Measurements from ENCODE around the gene DNASE1L3.

DNASE1L3 gene

GRCh38 chr3:58169371-58169770 lies 41.4 kb downstream of the DNASE1L3 start:
- TF ChIP-seq CTCF (IDR thresholded peaks at IDR 0.05; ENCODE audit: insufficient read depth, low read length, poor library complexity, severe bottlenecking), result no peak
- no peak for DNase-seq (ENCODE audit: extremely low read depth, insufficient read length)
- no peak overlapping the region for H3K4me3 ChIP-seq (replicated peaks; ENCODE audit: low read depth, low read length)
- H3K36me3 ChIP-seq (ENCODE audit: control insufficient read depth, insufficient read depth, low read length), result no peaks in the 10 kb centered on the region
- no peaks in the 10 kb centered on the region for H3K27me3 ChIP-seq (replicated peaks; ENCODE audit: control insufficient read depth, insufficient read depth, low read length)

- TF ChIP-seq CTCF (IDR thresholded peaks at IDR 0.05; ENCODE audit: insufficient read depth, low read length, poor library complexity, severe bottlenecking), result no peak
- Histone ChIP-seq H3K4me3 (replicated peaks; ENCODE audit: low read depth, low read length) (no peak overlapping the region), H3K36me3 (ENCODE audit: control insufficient read depth, insufficient read depth, low read length) (no peaks in the 10 kb centered on the region), H3K27me3 (replicated peaks; ENCODE audit: control insufficient read depth, insufficient read depth, low read length) (no peaks in the 10 kb centered on the region)
- DNase-seq (ENCODE audit: extremely low read depth, insufficient read length), result no peak
These were observed 42.3 kb downstream of the DNASE1L3 start for GRCh38 chr3:58168498-58168897.

GRCh38 chr3:58167431-58168351 lies 43.1 kb downstream of the DNASE1L3 start:
- TF ChIP-seq CTCF (IDR thresholded peaks at IDR 0.05; ENCODE audit: insufficient read depth, low read length, poor library complexity, severe bottlenecking), result peak; percentile 98
- Histone ChIP-seq H3K36me3 (ENCODE audit: control insufficient read depth, insufficient read depth, low read length) (peaks cover 2% of the 10 kb centered on the region), H3K27me3 (replicated peaks; ENCODE audit: control insufficient read depth, insufficient read depth, low read length) (no peaks in the 10 kb centered on the region), H3K4me3 (replicated peaks; ENCODE audit: low read depth, low read length) (no peak overlapping the region)
- DNase-seq (ENCODE audit: extremely low read depth, insufficient read length), result no peak

- no peak overlapping the region for H3K4me3 ChIP-seq (replicated peaks; ENCODE audit: low read depth, low read length)
- DNase-seq (ENCODE audit: extremely low read depth, insufficient read length), result no peak
- no peaks in the 10 kb centered on the region for H3K27me3 ChIP-seq (replicated peaks; ENCODE audit: control insufficient read depth, insufficient read depth, low read length)
- no peak for TF ChIP-seq CTCF (IDR thresholded peaks at IDR 0.05; ENCODE audit: insufficient read depth, low read length, poor library complexity, severe bottlenecking)
- peaks cover 2% of the 10 kb centered on the region for H3K36me3 ChIP-seq (ENCODE audit: control insufficient read depth, insufficient read depth, low read length)
These were observed 45.6 kb downstream of the DNASE1L3 start for GRCh38 chr3:58164906-58165821.

GRCh38 chr3:58164199-58164879 lies 46.4 kb downstream of the DNASE1L3 start:
- Histone ChIP-seq H3K36me3 (ENCODE audit: control insufficient read depth, insufficient read depth, low read length) (peaks cover 2% of the 10 kb centered on the region), H3K4me3 (replicated peaks; ENCODE audit: low read depth, low read length) (no peak overlapping the region), H3K27me3 (replicated peaks; ENCODE audit: control insufficient read depth, insufficient read depth, low read length) (no peaks in the 10 kb centered on the region)
- TF ChIP-seq CTCF (IDR thresholded peaks at IDR 0.05; ENCODE audit: insufficient read depth, low read length, poor library complexity, severe bottlenecking), result no peak
- no peak for DNase-seq (ENCODE audit: extremely low read depth, insufficient read length)

Data from GM06990 (cell line).